PC-9 (cell line): Measurements from ENCODE around the gene FIBCD1.

Source experiments
- CTCF ChIP-seq: fragments of 200-600 bp; sonication (generic); conservative IDR thresholded peaks from 2 replicates; pipeline ENCODE4 v1.6.1; 2017; ENCODE audit warnings: mixed run types, antibody characterized with exemption, mild to moderate bottlenecking, moderate library complexity
- EZH2 ChIP-seq: fragments of 200-600 bp; sonication (generic); IDR thresholded peaks from 2 replicates; pipeline ENCODE4 v1.8.0; 2017; ENCODE audit warnings: antibody characterized with exemption, low read depth

DNA sequence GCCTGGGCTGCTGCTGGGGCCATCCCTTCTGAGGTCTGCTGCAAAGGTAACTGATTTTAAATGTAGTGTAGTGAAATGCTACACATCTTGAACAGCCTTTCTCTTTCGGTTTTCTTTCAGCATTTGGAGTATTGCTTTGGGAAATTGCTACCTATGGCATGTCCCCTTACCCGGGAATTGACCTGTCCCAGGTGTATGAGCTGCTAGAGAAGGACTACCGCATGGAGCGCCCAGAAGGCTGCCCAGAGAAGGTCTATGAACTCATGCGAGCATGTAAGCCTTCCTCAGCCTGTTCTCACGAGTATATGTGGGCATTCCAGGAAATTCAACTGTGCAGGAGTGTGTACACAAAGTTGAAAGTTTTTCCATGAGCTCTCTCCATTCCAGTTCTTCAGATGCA is 60.8 kb downstream of the FIBCD1 start:
- no peak for TF ChIP-seq CTCF
- TF ChIP-seq EZH2 = no peak
